Endothelial cell of umbilical vein (primary cell): ENCODE results near the gene ADRM1.

Experiments used
- EZH2 ChIP-seq: IDR thresholded peaks from 2 replicates; pipeline ENCODE4 v1.6.1; 2012; ENCODE audit warnings: borderline replicate concordance, low read depth, mild to moderate bottlenecking, moderate library complexity, low read length, inconsistent platforms; ENCODE audit not compliant: severe bottlenecking
- TF ChIP-seq, protein P1 (sequence below), 2 donors: IDR thresholded peaks; 1 replicate in 1 of 2; 2 replicates in 1 of 2; pipeline ENCODE4 v1.5.1; 2011; ENCODE audit warnings: low read length in 2 of 2, mild to moderate bottlenecking in 2 of 2, moderate library complexity in 2 of 2, control low read depth in 1 of 2, inconsistent platforms in 1 of 2, low read depth in 1 of 2; ENCODE audit not compliant: insufficient read depth in 1 of 2; ENCODE audit errors: extremely low read depth in 1 of 2

DNA sequence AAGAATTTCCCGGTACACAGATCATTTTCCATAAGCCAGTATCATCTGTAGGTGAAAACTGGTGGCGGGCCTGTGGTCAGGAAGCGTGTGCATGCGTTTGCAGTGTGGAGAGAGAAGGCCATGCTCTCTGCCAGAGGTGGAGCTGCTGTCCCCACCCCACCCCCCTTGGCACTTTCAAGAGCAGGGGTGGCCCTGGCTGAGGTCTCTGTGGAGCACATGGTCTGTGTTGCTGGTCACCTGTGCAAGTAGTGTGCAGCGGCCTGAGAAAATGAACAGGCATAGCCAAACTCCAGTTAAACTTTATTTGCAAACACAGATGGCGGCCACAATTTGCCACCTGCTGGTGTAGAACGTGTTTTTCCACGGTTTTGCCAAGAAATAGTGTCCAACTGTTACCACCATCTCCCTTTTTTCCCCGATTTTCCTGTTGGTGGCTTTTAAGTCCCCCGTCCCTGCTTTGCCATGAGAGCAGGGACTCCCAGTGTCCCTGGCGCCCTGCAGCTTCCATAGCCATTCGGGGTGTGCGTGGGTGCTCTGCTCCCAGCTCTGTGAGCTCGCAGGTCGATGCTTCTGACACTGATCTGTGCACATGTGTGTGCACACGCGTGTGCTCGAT lies 2.5 kb downstream of the ADRM1 start:
- TF ChIP-seq EZH2 = no peak
- TF ChIP-seq, protein P1, sequence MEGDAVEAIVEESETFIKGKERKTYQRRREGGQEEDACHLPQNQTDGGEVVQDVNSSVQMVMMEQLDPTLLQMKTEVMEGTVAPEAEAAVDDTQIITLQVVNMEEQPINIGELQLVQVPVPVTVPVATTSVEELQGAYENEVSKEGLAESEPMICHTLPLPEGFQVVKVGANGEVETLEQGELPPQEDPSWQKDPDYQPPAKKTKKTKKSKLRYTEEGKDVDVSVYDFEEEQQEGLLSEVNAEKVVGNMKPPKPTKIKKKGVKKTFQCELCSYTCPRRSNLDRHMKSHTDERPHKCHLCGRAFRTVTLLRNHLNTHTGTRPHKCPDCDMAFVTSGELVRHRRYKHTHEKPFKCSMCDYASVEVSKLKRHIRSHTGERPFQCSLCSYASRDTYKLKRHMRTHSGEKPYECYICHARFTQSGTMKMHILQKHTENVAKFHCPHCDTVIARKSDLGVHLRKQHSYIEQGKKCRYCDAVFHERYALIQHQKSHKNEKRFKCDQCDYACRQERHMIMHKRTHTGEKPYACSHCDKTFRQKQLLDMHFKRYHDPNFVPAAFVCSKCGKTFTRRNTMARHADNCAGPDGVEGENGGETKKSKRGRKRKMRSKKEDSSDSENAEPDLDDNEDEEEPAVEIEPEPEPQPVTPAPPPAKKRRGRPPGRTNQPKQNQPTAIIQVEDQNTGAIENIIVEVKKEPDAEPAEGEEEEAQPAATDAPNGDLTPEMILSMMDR (IDR thresholded peaks at IDR 0.05; ENCODE audit: extremely low read depth in 1 of 2, insufficient read depth in 1 of 2, low read depth in 1 of 2, low read length in 2 of 2) = no peak
